ENCODE data around the gene SPG7. TPM values are rescaled to one million over a fixed set of nuclear protein-coding genes. Genes with fewer than 3 reads are reported as not detected.
A peak's percentile ranks its signal among the peaks of the same experiment; 100 is the strongest.

Gene SPG7
- total RNA-seq, 1 donor from 2014 or later = 95.0 TPM

DNA sequence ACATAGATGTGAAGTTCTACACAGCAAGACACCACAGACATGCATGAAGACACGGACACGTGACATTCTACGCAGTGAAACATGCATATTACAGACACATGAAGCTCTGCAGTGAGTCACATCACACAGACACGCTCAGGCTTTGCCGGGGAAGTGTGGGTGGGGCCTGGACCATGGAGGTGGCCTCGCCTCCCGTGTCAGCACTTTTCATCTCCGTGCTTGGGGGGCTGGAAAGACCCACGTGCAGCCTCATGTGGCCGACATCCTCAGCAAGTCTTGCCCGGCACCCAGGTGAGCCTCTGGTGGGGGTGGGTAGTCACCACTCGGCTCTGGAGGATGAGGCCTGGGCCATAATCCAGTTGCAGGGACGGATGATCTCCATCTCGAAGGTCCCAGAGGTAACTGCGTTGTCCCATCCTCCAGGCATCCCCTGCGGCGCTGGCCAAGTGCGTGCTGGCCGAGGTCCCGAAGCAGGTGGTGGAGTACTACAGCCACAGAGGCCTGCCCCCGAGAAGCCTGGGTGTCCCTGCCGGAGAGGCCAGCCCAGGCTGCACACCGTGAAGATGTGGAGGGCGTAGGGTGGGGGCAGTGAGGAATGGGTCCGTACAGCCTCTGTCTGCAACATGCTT is 88.0 kb downstream of the SPG7 start:
- Histone ChIP-seq H3K27ac (no peak overlapping the region), H3K9me3 (no peaks in the 10 kb centered on the region), H3K4me3 (no peak overlapping the region), H3K4me1 (no peaks in the 10 kb centered on the region), H3K27me3 (no peaks in the 10 kb centered on the region), H3K36me3 (no peaks in the 10 kb centered on the region)
- DNase-seq (no peak), ATAC-seq (no peak)
- TF ChIP-seq, protein P1, sequence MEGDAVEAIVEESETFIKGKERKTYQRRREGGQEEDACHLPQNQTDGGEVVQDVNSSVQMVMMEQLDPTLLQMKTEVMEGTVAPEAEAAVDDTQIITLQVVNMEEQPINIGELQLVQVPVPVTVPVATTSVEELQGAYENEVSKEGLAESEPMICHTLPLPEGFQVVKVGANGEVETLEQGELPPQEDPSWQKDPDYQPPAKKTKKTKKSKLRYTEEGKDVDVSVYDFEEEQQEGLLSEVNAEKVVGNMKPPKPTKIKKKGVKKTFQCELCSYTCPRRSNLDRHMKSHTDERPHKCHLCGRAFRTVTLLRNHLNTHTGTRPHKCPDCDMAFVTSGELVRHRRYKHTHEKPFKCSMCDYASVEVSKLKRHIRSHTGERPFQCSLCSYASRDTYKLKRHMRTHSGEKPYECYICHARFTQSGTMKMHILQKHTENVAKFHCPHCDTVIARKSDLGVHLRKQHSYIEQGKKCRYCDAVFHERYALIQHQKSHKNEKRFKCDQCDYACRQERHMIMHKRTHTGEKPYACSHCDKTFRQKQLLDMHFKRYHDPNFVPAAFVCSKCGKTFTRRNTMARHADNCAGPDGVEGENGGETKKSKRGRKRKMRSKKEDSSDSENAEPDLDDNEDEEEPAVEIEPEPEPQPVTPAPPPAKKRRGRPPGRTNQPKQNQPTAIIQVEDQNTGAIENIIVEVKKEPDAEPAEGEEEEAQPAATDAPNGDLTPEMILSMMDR (IDR thresholded peaks at IDR 0.05) = no peak
- intact Hi-C loops (cut with DNase I) = no loop called here

DNA sequence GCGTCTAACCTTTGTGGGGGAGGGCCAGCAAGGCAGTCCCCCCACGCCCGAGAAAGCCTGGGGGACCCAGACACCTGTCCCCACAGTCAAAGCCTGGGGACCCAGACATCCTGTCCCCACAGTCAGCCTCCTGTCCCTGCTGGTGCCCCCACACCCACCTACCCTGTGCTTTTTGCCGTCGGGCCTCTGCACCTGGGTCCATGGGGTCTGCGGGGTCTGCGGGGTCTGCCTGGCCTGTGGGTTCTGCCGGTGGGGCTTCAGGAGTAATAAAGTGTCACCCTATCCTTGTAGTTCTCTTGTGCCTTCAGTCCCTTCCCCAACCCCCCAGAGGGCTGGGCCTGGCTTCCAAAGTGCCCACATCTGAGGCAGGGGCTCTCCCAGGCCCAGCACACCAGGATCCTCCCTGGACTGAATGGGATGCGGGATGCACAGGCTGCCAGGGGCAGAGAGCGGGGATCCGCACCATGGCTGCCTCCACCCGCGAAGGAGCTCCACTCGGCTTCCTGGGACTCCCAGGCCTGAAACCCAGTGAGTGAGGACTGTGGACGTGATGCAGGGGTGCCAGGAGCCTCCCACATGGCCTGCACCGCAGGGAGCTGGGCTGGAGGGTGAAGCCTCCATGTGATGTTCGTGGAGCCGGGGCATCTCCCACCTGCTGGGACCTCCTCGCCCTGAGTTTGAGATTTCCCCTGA is 88.9 kb downstream of the SPG7 start:
- no peaks in the 10 kb centered on the region for H3K27me3 ChIP-seq
- H3K4me3 ChIP-seq = no peak overlapping the region
- intact Hi-C loops (cut with DNase I) = no loop called here
- peaks cover 2% of the 10 kb centered on the region for H3K4me1 ChIP-seq
- H3K27ac ChIP-seq = no peak overlapping the region
- no peak for DNase-seq
- TF ChIP-seq, protein P1 (IDR thresholded peaks at IDR 0.05) = no peak
- H3K9me3 ChIP-seq = no peaks in the 10 kb centered on the region
- no peaks in the 10 kb centered on the region for H3K36me3 ChIP-seq
- no peak for ATAC-seq

DNA sequence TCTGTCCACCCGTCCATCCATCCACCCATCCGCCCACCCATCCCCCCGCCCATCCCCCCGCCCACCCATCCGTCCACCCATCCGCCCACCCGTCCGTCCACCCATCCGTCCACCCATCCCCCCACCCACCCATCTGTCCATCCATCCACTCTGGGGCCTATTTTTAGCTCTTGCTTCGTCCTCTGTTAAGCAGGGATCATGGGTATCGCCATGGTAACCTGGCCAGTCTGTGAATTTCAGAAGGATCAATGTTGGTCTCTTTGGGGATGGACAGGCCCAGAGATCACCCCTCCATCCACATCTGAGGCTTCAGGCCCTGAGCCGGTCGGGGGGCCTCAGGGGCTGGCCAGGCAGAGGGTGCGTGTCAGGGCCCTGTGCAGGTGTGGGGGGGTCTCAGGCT is 90.0 kb downstream of the SPG7 start:
- H3K4me3 ChIP-seq = no peak overlapping the region
- ATAC-seq (no peak), DNase-seq (no peak)
- TF ChIP-seq, protein P1 (IDR thresholded peaks at IDR 0.05) = no peak
- H3K9me3 ChIP-seq = no peaks in the 10 kb centered on the region
- no peak overlapping the region for H3K27ac ChIP-seq
- intact Hi-C loops (cut with DNase I) = no loop called here
- H3K36me3 ChIP-seq = no peaks in the 10 kb centered on the region
- peaks cover 9% of the 10 kb centered on the region for H3K4me1 ChIP-seq
- H3K27me3 ChIP-seq = no peaks in the 10 kb centered on the region

DNA sequence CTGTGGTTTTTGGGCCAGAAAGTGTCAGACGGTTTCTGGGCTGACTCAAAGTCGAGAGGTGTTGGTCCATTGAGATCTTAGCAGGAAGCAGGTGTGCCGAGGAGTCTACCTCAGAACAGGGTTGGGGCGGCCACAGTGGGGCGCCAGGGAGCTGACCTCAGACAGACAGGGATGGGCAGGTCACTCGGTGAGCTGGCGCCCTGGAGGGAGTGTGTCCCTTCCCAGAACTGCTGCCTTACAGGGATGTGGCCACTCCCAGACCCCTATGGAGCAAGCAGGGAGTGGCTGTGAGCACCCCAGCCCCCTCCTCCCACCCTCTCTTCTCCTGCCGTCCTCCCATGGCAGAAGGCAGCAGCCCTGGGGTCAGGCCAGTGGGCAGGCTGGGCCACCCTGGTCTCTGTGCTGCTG is 91.3 kb downstream of the SPG7 start:
- Histone ChIP-seq H3K4me1 (peaks cover 9% of the 10 kb centered on the region), H3K4me3 (no peak overlapping the region), H3K9me3 (no peaks in the 10 kb centered on the region), H3K27me3 (no peaks in the 10 kb centered on the region), H3K27ac (no peak overlapping the region), H3K36me3 (no peaks in the 10 kb centered on the region)
- TF ChIP-seq, protein P1 (IDR thresholded peaks at IDR 0.05) = peak; percentile 16
- peak; percentile 32 for ATAC-seq
- no peak for DNase-seq
- intact Hi-C loops (cut with DNase I) = no loop called here

DNA sequence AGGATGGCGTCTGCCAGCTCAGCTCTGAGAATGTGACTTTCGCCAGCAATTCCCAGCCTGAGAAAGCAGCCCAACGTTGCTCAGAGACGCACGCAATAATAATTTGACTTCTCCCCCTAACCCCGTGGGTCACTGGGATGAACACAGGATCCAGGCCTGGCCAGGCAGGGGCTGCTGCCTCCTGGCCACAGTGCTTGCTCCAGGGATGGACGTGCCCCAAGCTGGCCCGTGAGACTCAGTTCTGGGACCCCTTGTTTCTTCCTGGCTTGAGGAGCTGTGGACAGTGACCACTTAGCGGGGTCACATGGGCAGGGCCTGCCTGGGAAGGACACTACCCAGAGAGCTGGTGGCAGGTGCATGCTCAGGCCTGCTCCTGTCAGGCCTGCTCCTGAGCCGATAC is 91.7 kb downstream of the SPG7 start:
- Histone ChIP-seq H3K4me3 (no peak overlapping the region), H3K9me3 (no peaks in the 10 kb centered on the region), H3K36me3 (no peaks in the 10 kb centered on the region), H3K4me1 (peaks cover 9% of the 10 kb centered on the region), H3K27ac (no peak overlapping the region), H3K27me3 (no peaks in the 10 kb centered on the region)
- intact Hi-C loops (cut with DNase I) = no loop called here
- ATAC-seq = no peak
- TF ChIP-seq, protein P1 (IDR thresholded peaks at IDR 0.05) = no peak
- DNase-seq = no peak
